HG03520 (cell line): Measurements from ENCODE around the gene PRXL2B.
"Not testable (repeated sequence)": the region's sequence is repeated elsewhere in the genome, so short reads cannot be mapped to it uniquely, and the experiment has no call there.

Experiments
- ATAC-seq: cut with Tn5 transposase; IDR thresholded peaks from one replicate; pipeline ENCODE4 v1.9.1; 2021; ENCODE audit warnings: mild to moderate bottlenecking, moderate library complexity; ENCODE audit not compliant: unreplicated experiment

PRXL2B gene

GRCh38 chr1:2550309-2550861 is 36.2 kb upstream of the PRXL2B start:
- not testable (repeated sequence) for ATAC-seq

- not testable (repeated sequence) for ATAC-seq
Observed at GRCh38 chr1:2551544-2551943, 35.0 kb upstream of the PRXL2B start.

- no peak for ATAC-seq
Observed at GRCh38 chr1:2552189-2552588, 34.4 kb upstream of the PRXL2B start.

- not testable (repeated sequence) for ATAC-seq
Observed at GRCh38 chr1:2553076-2553475, 33.5 kb upstream of the PRXL2B start.

- no peak for ATAC-seq
Observed at GRCh38 chr1:2553871-2554620, 32.5 kb upstream of the PRXL2B start.

GRCh38 chr1:2554621-2555387 is 31.8 kb upstream of the PRXL2B start:
- ATAC-seq = no peak

- peak; percentile 37 for ATAC-seq
Observed at GRCh38 chr1:2555634-2556276, 30.8 kb upstream of the PRXL2B start.

- ATAC-seq = peak; percentile 40
Observed at GRCh38 chr1:2556277-2556677, 30.3 kb upstream of the PRXL2B start, which contains the start of gene TNFRSF14. TNFRSF14 (plus strand) TSS chr1:2556371; CDS start chr1:2556665, 294 bp downstream.

GRCh38 chr1:2556678-2557481 is 29.7 kb upstream of the PRXL2B start:
- ATAC-seq = no peak

- ATAC-seq = no peak
Observed at GRCh38 chr1:2557482-2558400, 28.8 kb upstream of the PRXL2B start.

- ATAC-seq = no peak
Observed at GRCh38 chr1:2558420-2558819, 28.2 kb upstream of the PRXL2B start.

GRCh38 chr1:2558861-2559260 is 27.7 kb upstream of the PRXL2B start:
- no peak for ATAC-seq

GRCh38 chr1:2559509-2560298 is 26.9 kb upstream of the PRXL2B start:
- no peak for ATAC-seq

GRCh38 chr1:2560299-2561073 is 26.1 kb upstream of the PRXL2B start:
- ATAC-seq = no peak

GRCh38 chr1:2561446-2561845 is 25.1 kb upstream of the PRXL2B start:
- no peak for ATAC-seq

- ATAC-seq = no peak
Observed at GRCh38 chr1:2561898-2562895, 24.4 kb upstream of the PRXL2B start.

GRCh38 chr1:2563205-2563604 is 23.4 kb upstream of the PRXL2B start:
- no peak for ATAC-seq
